Lung (tissue), 12 donors: ENCODE measurements around the gene BMERB1. TPM values are rescaled to one million over a fixed set of nuclear protein-coding genes. Genes with fewer than 3 reads are reported as not detected.

ENCODE experiments used
- ATAC-seq: fragments of 200-7000 bp; cut with Tn5 transposase; one replicate; pipeline ENCODE4 v1.9.1; 2020; ENCODE audit warnings: moderate number of reproducible peaks; ENCODE audit not compliant: insufficient read depth, low FRiP score
- DNase-seq, 3 donors: peaks; one replicate each; pipeline ENCODE4 v3.0.0-alpha.2; 2013 to 2017
- H3K27ac ChIP-seq, 2 donors: one replicate each; pipeline ENCODE4 v1.5.1; 2013; ENCODE audit warnings: mild to moderate bottlenecking in 2 of 2, moderate library complexity in 2 of 2, control low read depth in 1 of 2, inconsistent platforms in 1 of 2, low read depth in 1 of 2, low read length in 1 of 2
- H3K27me3 ChIP-seq, 3 donors: one replicate each; pipeline ENCODE4 v1.5.1; 2013; ENCODE audit warnings: low read length in 2 of 3; ENCODE audit not compliant: control insufficient read depth in 3 of 3, insufficient read depth in 3 of 3
- H3K36me3 ChIP-seq, 4 donors: one replicate each; pipeline ENCODE4 v1.5.1; 2013; ENCODE audit warnings: low read length in 4 of 4, mild to moderate bottlenecking in 1 of 4, moderate library complexity in 1 of 4; ENCODE audit not compliant: control insufficient read depth in 4 of 4, insufficient read depth in 4 of 4
- H3K4me1 ChIP-seq, 5 donors: one replicate each; pipeline ENCODE4 v1.5.1; 2013; ENCODE audit warnings: low read length in 5 of 5, mild to moderate bottlenecking in 2 of 5, moderate library complexity in 1 of 5; ENCODE audit not compliant: control insufficient read depth in 5 of 5, insufficient read depth in 5 of 5
- H3K4me3 ChIP-seq: one replicate; pipeline ENCODE4 v1.5.1; 2013; ENCODE audit warnings: mild to moderate bottlenecking, control low read depth, moderate library complexity
- H3K9ac ChIP-seq, 2 donors: one replicate each; pipeline ENCODE4 v1.5.1; 2013; ENCODE audit warnings: low read length in 2 of 2, control low read depth in 1 of 2; ENCODE audit not compliant: insufficient read depth in 1 of 2
- H3K9me3 ChIP-seq, 4 donors: one replicate each; pipeline ENCODE4 v1.5.1; 2013; ENCODE audit warnings: low read length in 3 of 4, mild to moderate bottlenecking in 1 of 4, moderate library complexity in 1 of 4; ENCODE audit not compliant: control insufficient read depth in 4 of 4, insufficient read depth in 3 of 4
- CTCF ChIP-seq: IDR thresholded peaks from 2 replicates; pipeline ENCODE4 v1.5.1; 2012; ENCODE audit warnings: mild to moderate bottlenecking; ENCODE audit errors: control extremely low read depth, extremely low read depth
- WGBS, 2 donors: extraction: QIAGEN DNeasy Blood & Tissue Kit; methylation state at CpG; one replicate each; pipeline ENCODE4 v1.1.7; 2013; 5-methylcytosine and 5-hydroxymethylcytosine counted together
- polyA plus RNA-seq, 2 donors: library from polyadenylated mRNA; stranded (reverse); fragments of 200-250 nt; gene quantifications; one replicate each; pipeline ENCODE4 v1.2.1, GENCODE V29; 2013
- total RNA-seq, 2 donors: library from RNA; depleted of rRNA in 1 of 2; stranded (reverse); fragments of >200 nt in 1 of 2; gene quantifications; one replicate each; pipeline ENCODE4 v1.2.1, GENCODE V29; 2014 to 2021
- donor health status: control.
- donor health status: control.
- donor health status: Bipolar disorder and iron deficiency.
- donor health status: healthy.
- donor health status: DM: yes; HTN: yes; CAD: no.

Gene BMERB1
- total and polyA plus RNA-seq, 4 donors: 5.6 to 17.5 (median 7.9) TPM

GRCh38 chr16:15587152-15587825, 152.9 kb downstream of the BMERB1 start:
- no peak for ATAC-seq
- H3K9ac ChIP-seq: no peak overlapping the region
- H3K36me3 ChIP-seq: peaks cover 0 to 25% (median 13%) of the 10 kb centered on the region in 4 donors

GRCh38 chr16:15592324-15592723, 157.9 kb downstream of the BMERB1 start:
- DNase-seq (no peak), ATAC-seq (no peak)
- WGBS, 2 donors: 68 to 79% methylated on average over 9 of the region's 9 CpGs
- Histone ChIP-seq H3K4me1 (peaks cover 0 to 12% (median 0%) of the 10 kb centered on the region in 5 donors), H3K4me3 (no peak overlapping the region), H3K27ac (peak overlapping the region in 1 of 2 donors; percentile 32), H3K27me3 (no peaks in the 10 kb centered on the region), H3K9me3 (no peaks in the 10 kb centered on the region), H3K36me3 (peaks cover 3 to 31% (median 15%) of the 10 kb centered on the region in 4 donors), H3K9ac (no peak overlapping the region)
- no peak for TF ChIP-seq CTCF

More at GRCh38 chr16:15587152-15587825, 152.9 kb downstream of the BMERB1 start:
- Histone ChIP-seq H3K27ac (no peak overlapping the region), H3K4me1 (peaks cover 0 to 9% (median 0%) of the 10 kb centered on the region in 5 donors), H3K4me3 (no peak overlapping the region), H3K27me3 (no peaks in the 10 kb centered on the region), H3K9me3 (peaks cover 0 to 2% (median 0%) of the 10 kb centered on the region in 4 donors)
- no peak for DNase-seq
- no peak for TF ChIP-seq CTCF
- WGBS, 2 donors: 95 to 98% methylated on average over 17 of the region's 17 CpGs

GRCh38 chr16:15593235-15593634, 158.8 kb downstream of the BMERB1 start:
- WGBS, 2 donors: 70 to 88% methylated on average over 9 of the region's 9 CpGs
- Histone ChIP-seq H3K9me3 (no peaks in the 10 kb centered on the region), H3K36me3 (peaks cover 12 to 32% (median 21%) of the 10 kb centered on the region in 4 donors), H3K9ac (no peak overlapping the region), H3K27me3 (no peaks in the 10 kb centered on the region), H3K4me3 (no peak overlapping the region), H3K4me1 (peaks cover 0 to 12% (median 0%) of the 10 kb centered on the region in 5 donors), H3K27ac (peak overlapping the region in 1 of 2 donors; percentile 32)
- no peak for TF ChIP-seq CTCF
- ATAC-seq (no peak), DNase-seq (no peak)
